ENCODE measurements around the gene ZMIZ1.
A peak's percentile ranks its signal among the peaks of the same experiment; 100 is the strongest.

ZMIZ1 gene

DNA sequence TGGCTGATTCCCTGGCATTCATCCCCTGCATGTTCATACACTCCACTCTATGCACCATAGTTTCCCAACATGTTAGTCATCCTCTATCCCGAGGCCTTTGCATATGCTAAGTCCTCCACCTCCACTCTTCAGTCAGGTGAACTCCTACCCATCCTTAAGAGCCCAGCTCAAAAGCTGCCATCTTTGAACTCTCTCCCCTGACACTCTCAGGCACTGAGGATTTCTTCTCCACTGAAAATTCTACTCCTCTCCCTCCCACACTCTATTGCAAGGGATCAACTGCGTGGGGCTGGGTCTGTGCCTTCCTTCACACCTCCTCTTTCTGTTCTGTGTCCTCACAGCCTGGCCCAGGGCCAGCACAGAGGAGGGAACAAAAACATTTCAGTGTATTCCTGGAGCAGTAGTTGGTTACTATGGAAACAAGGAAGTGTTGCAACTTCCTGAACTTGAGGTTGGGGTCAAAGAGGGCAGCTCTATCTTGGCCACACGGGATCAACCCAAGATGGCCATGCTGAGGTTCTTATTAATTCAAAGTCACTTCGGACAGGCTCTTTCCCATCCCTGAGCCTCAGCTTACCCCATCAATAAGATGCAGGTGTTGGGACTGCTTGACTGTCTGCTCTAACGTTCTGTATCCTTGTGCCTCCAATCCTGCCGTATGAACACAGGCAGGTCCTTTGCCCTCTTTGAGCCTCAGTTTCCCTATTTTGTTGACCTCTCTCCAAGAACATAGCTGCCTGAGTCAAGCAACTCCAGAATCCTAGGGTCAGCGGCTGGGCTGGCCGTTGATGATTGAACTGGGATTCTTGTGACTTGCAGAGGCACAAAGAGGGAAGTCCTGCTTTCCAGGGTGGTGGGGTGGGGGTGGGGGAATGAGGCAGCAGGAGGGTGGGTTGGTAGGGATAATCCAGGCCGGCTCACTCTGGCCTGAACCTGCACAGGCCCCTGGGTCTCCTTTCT is 15.5 kb downstream of the ZMIZ1 start:
- DNase-seq = peak; percentile 78

DNA sequence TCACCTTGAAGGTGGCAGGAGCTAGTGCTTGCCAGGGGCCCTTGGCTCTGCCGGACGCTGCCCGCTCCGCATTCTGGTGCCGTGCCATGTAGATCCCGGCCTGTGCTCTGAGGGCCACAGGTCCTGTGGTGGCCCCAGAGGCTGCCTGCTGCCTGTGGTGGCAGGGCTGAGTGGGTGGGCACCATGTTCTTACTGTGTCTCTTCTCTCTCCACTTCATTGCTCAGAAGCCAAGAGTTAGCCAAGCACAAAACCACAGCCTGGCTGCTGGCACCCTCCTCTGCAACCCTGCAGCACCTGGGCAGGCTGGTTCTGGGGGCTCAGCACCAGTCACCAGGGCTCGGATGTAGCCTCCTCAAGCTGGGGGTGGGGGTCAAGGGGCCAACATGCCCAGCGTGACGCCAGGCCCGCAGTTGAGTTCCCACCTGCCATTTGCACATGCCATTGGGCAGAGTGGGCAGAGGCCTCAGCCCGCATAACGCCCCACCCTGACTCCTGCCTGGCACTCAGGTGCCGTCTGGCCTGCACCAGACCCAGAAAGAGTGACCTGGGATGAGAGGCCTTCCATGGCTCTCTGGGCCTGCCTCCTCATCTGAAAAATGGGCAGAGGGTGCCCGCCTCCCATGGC is 16.3 kb downstream of the ZMIZ1 start:
- no peak for DNase-seq

DNA sequence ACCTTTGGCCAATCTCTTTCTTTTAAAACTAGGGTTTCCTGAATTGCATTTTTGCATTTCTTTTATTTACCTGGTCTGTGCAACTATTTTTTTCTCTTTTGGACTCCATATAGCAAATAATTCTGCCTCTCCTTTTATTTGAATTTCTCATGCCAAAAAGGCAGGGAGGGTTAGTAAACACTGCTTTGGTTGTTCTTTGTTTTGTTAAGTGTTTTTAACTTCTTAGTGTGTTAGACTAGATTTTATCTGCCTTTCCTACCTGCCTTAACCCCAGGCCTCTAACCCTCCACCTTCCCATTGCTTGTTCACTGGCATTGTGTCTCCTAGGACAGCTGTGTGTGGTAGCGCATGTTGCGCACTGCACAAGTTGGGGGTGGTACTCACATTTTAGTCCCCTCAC is 18.1 kb downstream of the ZMIZ1 start:
- DNase-seq = no peak

DNA sequence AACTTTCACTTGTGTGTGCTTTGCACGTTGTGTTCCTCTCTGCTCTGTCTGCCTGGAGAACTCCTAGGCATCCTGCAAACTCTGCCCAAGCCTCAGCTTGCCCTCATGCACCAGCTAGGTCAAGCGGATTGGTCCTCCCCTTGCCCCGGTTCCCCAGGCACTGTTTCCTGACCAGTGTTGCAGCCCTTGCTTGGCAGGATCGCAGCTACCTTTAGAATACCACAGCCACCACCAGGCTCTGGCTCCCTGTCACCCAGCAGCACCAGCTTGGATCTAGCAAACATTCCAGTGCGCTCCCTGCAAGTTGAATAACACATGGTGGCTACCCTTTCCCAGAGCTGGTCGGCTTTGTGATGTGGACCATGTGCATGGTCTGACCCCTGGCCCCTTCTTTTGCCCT is 19.0 kb downstream of the ZMIZ1 start:
- DNase-seq = no peak

DNA sequence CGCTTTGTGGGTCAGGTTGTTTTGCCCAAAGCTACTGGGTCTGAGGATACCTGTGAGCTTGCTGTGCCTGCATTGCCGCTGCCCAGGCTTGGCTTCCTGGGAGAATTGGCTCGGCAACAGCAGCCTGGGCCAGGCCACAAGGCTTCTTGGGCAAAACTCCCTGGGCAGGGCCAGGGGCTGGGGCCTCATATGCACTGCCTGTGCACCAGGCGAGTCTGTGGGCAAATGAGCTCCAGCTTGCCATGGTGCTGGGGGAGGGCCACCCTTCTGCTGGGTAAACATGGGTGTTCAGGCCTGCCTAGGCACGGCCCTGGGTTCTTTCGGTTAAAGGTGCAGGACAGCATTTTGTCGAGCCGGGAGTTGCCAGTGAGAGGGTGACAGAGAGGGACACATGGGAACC is 19.4 kb downstream of the ZMIZ1 start:
- DNase-seq = no peak

DNA sequence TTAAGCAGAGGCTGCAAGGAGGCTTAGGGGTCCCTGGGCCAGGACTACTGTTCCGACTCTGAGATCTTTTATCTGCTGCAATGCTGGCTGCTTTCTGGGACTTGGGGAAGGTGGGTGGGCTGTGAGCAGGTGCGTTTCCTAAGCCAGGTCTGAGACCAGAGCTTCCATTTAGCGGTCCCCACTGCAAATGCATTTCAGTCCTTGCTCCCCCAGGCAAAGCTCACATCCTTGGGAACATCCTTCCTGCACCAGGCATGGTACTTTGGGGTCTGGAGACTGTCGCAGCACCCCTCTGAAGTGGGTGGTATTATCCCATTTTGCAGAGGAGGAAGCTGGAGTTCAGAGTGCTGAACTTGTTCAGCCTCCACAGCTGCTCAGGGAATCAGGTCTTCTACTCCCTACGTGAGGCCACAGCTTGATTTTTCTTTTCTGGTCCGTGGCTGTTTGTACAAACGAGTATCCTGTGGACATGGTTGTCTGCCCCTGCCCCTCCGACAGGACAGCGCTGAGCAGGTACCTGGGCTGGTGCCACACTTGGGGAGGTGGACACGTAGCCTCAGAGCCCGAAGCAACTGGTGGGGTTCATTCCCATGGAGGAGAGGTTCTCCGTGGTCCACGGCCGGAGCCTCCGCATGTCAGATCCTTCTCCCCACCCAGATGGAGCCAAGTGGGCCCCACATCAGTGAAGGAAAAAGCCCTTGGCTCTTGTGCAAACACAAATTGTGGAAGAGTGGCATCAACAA is 20.0 kb downstream of the ZMIZ1 start:
- DNase-seq = no peak

DNA sequence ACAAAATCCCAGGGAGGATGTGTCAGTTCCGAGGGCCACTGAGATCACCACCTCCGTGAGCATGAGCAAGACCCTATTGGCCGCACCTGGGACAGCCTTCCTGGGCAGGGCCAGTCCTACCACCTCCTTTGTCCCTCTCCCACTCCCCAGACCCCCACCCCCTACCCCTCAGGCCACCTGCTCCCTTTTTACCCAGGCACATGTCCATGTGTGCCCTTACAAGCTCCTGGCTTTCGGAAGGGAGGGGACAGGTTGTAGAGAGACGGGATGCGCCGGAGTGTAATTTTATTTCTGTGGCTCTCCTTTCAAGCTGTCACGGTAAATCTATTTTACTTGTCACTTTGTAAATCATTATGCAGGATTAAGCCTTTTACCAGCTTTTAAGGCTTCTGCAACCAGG is 20.9 kb downstream of the ZMIZ1 start:
- DNase-seq = no peak

DNA sequence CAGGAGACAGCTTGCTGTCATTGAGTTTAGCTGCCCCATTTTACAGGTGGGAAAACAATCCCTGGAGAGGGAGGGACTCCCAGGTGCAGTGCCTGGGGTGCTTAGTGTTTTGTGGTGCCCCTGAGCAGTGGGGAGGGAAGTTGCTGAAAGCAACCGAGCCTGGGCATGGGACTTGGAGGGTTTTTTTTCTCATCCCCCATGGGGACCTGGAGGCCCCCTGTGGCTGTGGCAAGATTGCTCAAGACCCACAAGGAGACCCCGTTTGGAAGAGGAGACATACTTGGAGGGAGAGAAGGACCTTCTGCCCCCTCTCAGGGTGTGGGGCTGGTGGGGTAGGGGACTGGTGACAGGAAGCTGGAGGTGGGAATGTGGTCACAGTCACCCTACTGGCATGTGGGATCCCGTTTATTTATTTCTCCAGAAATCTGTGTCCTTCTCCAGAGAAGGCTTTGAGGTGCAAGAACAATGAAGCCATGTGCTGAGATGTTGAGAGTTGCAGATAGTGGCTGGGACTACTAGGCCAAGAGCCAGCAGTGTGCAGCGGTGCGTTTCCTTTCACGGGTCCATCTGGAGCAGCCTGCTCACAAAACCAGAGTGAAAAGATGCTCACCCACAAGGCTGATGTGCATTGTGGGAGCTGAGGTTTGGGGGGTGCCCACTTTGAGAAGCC is 21.5 kb downstream of the ZMIZ1 start:
- no peak for DNase-seq

DNA sequence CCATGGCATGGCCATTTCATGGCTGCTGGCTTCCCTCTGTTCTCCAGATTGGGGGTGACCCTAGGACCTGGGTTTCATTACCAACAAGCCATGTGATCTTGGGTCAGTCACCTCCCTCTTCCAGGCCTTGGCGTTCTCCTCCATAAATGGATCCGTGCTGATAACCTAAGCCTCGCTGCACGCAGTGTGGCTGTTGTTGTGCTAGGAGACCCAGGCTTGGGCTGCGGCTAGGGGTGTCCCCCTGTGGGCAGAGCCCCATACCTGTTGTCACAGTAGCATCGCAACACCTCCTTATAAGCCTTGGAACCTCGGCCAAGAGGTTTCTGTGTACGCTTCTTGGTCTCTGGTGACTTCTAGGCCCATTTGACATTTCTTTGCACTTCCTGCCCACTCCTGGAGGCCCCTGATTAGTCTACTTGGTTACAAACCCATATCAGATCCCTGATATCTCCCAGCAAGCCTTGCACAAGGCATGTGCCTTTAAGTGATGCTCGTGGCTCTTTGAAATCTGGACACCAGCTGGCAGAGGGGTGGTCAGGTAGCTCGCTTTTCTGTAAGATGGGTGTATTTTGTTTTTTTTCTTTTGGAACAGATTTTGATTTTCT is 23.6 kb downstream of the ZMIZ1 start:
- no peak for DNase-seq

DNA sequence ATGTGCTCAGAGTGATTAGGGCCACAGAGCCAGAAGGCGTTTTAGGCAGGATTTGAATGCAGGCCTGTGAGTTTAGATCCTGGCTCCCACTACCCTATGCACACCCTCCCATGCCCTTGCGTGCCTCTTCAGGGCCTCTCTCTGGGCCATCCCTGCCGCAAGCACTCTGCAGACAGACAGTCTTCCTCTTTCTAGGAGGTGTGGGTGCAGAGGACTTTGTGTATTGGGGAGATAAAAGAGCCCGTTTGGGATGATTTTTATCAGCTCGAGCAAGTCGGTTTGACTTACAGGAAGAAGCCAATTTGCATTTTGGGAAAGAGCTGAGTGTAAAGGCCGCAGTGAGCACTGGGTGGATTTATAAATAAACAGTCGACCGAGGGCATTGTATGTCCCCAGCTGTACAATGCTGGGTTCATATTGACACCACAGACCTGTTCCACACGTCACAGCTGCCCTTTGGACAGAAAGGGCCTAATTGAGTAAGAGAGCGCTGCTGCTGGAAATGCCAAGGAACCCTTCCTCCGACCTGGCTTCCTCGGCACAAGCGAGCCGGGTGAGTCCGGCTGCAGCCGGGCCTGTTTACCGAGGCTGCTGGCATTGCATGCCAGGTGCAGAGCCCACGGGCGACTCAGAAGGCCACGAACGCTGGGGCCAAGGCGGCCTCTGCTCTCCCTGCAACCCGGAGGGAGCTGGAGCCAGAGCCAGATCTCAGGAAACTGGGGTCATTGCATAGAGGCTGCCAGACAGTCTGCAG is 25.1 kb downstream of the ZMIZ1 start:
- DNase-seq = peak; percentile 83

DNA sequence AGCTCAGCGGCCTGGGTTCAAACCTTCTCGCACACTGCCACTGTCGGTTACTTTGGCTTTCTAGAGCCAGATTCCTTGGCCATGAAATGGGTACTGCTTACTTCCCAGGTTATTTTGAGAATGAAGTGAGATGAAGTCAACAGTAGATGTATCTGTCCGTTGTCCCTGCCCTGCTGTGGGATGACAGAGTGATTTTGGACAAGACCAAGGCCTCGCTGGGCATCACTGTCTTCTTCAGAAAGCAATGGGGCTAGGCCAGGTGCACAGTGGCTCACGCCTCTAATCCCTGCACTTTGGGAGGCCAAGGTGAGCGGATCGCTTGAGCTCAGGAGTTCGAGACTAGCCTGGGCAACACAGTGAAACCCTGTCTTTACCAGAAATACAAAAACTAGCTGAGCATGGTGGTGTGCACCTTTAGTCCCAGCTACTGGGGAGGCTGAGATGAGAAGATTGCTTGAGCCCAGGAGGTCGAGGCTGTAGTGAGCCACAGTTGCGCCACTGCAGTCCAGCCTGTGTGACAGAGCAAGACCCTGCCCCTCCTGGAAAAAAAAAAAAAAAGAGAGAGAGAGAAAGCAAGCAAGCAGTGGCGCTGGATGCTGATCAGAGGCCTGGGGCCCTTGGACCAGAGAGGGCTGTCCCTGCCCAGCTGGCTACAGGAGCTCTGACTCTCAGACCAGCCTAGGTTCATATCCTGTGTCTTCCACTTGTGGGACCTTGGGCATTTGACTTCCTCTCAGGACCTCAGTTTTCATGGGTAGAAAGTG is 25.8 kb downstream of the ZMIZ1 start:
- no peak for DNase-seq

DNA sequence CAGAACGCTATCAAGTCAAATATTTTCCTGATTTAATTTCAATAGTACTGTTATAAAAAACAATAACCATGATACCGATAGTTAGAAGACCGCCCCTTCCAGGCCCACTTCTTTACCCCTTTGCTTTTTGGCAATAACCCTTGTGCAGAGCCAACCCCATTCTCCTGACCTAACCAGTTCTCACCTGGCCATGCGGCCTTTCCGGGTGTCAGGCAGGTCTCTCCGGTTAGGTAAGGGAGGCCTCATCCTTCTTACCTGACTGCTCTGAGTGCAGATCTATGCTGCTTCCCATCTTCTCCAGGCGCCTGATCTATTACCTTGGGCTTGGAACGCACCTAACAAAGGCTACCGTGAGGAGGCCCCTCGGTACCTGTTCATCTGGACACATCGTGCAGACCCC is 26.6 kb downstream of the ZMIZ1 start:
- DNase-seq = no peak

DNA sequence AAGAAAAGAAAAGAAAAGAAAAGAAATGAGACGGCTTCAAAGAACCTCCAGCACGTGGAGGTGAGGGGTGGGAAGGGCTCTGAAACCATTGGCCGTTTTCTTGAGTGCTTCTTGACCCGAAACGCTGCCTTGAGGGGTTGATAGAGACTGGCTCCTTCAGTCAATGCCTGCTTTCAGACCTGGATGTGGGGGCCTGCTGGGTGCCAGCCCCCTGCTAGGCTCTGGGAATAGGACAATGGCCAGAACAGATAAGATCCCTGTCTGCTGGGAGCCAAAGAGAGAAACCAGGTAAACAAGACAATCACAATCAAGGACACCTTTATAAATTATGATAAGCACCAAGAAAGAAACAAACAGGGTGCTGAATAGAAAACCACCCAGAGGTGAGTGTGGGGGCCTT is 27.7 kb downstream of the ZMIZ1 start:
- no peak for DNase-seq

DNA sequence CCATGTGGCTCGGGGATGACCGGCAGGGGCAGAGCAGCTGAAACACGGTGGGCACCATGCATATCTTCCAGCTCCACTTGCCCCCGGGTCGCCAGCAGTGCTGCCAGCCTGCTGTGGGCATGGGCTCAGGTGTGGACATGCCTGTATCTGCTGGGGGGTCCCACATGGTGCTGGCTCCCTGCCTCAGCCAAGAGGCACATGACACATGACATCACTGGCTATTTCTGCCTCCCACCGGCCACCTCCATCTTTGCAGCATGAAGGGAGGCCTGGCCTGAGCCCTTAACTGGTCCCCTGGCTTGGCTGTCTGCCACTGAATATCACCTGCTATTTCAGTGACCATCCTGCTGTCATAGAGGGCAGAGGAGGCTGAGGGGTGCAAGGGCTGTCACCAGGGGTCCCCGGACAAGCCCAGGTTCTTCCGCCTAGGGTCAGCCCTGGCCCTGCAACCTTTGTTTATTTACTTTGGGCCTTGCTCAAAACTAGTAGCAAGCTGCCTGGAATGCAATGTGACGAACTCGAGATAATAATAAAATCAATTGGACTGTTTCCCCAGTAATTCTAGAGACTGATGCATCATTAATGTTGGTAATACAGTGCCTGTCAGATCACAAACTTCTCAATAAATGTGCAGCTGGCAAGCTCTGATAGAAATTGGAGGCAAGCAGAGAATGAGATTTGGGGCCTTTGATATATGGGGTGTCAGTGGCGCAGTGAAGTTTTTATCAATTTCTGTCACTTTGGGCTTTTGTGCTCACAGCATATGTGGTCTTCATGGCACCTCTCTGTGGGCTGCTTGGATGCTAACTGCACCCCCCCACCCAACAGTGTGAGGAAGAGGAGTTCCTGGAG is 28.5 kb downstream of the ZMIZ1 start:
- DNase-seq = no peak

DNA sequence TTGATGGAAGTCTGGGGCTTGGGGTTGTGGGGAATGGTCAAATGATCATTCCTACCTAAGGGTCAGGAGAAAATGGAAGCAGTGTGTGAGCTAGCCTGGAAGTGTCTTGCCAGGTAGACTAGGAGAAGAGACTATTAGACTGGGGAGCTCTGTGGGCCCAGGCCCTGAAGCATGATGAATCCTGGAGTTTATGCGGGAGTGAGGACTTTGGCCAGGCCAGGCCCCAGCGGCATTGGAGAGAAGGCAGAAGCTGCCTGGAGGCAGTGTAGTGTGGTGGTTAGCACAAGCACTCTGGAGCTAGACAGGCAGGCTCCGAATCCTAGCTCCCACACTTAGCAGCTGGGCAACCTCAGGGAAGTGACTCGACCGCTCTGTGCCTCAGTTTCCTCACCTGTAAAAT is 29.3 kb downstream of the ZMIZ1 start:
- no peak for DNase-seq

DNA sequence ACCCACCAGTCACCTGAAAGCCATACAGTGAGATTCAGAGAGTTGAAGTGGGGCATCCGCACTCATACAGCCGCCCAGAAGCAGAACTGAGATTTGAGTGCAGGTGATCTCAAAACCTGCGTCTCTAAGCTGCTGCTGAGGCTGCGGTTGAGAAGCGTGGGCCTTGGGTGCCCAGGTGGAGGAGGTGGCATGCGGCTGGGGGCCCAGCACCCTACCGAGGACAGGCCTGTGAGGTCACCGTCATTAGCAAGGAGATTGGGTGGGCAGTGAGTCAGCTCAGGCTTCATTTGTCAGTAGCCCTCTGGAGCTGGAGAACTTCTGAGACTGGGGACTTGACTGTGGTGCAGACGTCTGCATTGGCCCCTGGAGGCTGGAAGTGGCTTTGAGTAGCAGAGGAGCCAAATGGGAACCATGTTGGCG is 29.8 kb downstream of the ZMIZ1 start:
- no peak for DNase-seq

DNA sequence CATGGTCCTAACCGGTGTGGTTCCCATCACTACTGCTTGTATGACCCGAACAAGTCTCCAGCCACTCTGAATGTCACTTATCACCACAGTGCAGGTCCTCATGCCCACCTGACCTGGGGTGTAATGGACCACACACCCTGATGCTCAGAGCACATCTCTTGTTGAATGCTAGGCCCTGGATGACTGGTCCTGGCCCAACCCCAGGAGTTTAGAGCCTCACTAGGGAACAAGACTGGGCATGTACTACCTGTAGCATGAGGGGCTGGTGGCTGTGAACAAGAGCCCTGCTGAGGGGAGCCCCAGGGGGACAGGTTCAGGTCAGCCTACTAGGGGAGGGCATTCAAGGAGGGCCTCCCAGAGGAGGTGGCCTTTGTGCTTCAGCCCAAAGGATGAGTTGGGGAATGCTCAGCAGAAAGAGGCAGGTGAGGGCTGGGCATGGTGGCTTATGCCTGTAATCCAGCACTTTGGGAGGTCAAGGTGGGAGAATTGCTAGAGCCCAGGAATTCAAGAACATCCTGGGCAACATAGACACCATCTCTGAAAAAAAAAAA is 31.2 kb downstream of the ZMIZ1 start:
- DNase-seq = no peak

DNA sequence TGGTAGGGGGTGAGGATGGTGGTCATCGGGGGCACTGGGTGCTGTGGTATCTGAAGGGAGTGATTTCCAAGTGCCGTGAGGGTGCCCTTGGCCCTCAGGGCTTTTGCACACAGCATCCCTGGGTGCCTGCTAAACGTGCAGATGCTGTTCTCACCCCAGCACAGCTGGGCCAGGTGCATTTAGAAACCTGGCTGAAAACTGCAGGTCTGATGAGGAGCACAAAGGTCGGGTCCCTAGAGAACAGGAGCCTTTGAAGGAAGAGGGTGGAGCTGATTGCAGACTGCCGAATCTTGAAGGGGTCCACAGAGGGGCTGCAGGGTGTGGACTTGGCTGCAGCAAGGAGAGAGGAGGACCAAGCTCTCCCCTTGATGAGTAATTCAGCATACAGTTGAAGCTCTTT is 32.0 kb downstream of the ZMIZ1 start:
- no peak for DNase-seq

DNA sequence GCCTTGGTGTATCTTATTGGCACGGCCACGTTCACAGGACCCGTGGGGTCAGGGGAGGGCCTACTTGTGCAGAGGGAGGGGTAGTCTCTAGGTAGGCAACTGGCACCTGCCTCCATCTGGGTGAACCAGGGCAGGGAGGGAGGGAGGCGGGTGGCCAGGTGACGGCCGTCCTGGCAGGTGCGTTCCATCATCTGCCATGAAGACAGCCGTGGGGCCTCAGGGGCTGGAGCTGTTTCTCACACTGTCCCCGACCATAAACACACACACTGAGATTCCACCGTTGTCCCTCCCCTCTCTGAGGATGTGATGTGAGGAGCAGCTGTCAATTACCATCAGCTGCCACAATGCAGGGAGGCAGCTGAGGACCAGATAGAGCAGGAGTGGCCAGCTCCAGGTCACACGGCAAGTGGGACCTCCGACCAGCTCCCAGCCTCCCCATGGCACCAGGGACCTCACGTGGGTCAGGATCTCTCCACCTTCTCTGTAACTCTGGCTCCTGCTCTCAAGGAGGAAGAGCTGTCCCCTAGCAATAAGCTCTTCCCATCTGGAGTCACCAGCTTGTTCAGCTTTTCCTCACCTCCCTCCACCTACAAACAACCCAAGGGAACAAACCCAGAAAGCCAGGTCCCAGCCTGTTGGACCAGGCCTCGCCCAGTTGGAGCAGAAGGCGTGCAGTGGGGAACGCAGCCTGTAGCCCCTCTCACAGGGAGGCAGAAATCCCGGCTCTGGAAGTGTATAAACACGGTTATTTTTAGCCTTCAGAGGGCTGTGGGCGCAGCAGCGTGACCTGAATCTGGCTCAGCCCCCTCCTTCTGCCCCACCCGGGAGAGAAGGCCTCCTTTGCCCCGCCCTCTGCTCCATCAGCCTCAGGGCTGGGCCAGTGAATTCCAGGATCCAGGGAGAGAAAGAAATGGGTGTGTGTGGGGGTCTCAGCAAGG is 33.1 kb downstream of the ZMIZ1 start:
- no peak for DNase-seq
